SKM-1 (cell line): Measurements from ENCODE around the gene PBRM1.

Experiments used
- DNase-seq: peaks from one replicate; lab custom pipeline; 2025; ENCODE audit not compliant: unreplicated experiment; lab: John Stamatoyannopoulos, UW

PBRM1 gene

GRCh38 chr3:52670621-52671521 is 14.8 kb downstream of the PBRM1 start:
- DNase-seq, result peak; percentile 85

DNA sequence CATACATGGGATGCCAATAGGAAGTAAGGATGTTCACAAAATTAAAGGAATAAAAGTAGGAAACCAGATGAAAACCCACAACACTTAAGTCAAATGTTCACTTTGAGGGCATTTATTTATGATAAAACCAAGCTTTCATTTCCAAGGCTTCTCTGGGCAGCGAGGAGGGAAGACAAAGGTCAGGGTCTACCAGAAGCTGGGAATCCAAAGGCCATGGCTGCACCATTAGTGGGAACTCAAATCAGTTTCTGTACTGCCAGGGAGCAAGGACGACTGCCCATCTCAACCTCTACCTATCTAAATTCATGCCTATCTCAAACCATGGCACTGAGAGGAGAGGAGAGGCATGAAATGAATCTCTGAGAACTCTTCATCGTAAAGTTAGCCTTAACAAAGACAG is 22.6 kb downstream of the PBRM1 start:
- no peak for DNase-seq

DNA sequence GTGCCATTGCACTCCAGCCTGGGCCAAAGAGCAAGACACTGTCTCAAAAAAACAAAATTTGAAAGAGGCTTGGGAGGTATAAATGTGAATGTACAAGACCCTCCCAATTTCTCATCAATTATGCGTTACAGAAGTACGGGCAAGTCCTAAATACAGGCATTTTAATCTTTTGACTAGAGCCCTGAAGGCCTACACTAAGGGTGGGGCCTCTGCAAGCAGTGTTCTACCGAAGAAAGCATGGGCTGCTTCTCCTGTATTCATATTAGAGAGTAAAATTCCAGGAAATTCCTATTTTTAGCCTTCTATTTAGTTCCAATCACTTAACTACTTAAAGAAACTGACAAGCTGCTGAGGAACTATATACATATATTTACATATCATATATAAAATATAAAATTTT is 25.7 kb downstream of the PBRM1 start:
- no peak for DNase-seq

- DNase-seq, result no peak
These were observed 29.8 kb downstream of the PBRM1 start for GRCh38 chr3:52655895-52656294.

GRCh38 chr3:52651592-52651991 is 34.1 kb downstream of the PBRM1 start:
- DNase-seq, result no peak

- DNase-seq, result no peak
These were observed 35.3 kb downstream of the PBRM1 start for GRCh38 chr3:52650439-52650838.

DNA sequence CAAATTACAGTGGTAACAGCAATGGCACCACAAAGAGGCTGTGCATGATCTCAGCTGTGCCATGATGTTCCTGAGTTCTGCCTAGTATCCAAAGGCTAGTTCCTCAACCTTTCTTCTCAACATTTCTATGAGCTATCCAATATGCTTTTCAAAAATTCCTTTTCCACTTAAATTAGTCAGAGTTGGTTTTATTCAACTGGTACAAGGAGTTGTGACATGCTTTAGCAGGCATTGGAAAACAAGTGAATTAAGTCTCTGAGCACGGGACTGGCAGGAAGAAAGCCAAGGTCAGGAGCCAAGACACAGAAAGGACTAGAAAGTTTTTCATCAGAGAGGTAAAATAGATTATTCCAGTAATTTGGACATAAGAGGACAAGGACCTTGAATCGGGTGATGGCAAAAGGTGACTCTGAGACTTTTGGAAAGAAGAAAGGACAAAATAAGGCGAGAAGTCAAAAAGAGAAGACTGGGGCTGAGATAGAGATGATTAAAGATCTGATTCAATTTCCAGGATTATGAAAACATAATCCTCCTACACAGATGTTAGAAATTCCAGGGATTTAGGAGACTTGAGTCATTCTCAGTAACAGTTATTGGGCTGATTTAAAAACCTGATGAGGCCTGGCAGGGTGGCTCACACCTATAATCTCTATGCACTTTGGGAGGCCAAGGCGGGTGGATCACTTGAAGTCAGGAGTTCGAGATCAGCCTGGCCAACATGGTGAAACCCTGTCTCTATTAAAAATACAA is 36.1 kb downstream of the PBRM1 start:
- no peak for DNase-seq

GRCh38 chr3:52645549-52645948 is 40.2 kb downstream of the PBRM1 start:
- no peak for DNase-seq

GRCh38 chr3:52636673-52637072 is 49.0 kb downstream of the PBRM1 start:
- DNase-seq, result no peak

- no peak for DNase-seq
These were observed 51.9 kb downstream of the PBRM1 start for GRCh38 chr3:52633786-52634185.

- DNase-seq, result no peak
These were observed 60.7 kb downstream of the PBRM1 start for GRCh38 chr3:52625041-52625440.

DNA sequence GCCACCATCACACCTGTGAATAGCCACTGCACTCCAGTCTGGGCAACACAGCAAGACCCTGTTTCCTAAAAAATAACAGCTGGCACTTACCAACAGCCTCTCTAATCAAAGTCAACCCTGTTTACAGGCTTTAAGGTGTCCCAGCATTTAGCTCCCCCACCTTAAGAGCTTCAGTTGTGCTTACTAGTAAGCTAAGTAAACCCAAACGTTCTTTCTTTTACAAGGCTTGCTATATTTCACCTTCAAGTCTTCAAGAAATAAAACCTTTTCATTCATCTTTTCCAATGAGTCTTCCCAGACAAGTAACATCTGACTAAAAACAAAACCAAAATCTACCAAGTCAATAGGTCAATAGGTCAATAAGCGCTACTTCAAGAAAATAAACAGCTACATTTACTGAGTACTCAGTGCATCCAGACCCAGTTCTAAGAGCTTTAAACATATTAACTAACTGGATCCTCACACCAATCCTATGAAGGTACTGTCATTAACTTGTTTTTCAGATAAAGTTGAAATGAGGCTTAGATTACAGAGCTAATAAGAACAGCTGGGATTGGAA is 62.4 kb downstream of the PBRM1 start:
- no peak for DNase-seq

DNA sequence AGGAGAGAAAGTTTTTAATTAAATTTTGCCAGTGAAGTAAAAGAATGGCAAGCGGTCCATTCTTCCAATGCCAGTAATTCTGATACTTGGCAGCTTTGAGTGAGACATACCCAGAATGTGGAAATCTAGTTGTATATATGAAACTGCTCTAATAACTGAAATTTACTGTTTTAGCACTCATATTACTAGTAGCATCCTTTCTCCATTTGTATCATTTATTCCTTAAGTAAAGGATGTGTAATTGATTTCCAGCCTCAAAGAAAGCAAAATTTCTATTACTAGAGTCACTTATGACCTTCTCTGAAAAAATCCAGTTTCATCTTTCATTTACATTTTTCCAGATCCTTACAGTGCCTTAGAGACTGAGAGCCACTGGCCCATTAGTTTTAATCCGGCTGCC is 65.1 kb downstream of the PBRM1 start:
- no peak for DNase-seq

DNA sequence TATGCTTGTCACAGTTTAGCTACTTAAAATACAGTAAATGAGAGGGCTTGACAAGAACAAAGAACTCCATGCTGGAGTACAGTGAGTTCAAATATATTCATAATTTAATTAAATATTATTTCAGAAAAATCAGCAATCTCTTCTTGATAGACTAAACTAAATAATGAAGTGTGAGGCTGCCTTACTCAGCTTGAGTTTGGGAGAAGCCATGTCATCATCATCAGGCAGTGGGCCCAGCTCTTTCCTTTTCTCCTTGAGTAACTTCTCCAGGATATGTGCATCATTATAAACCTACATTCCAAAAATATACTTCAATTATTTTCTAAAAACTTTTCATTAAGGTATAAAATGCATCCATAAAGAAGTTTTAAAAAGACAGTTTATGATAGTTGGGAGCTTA is 70.5 kb downstream of the PBRM1 start:
- no peak for DNase-seq

DNA sequence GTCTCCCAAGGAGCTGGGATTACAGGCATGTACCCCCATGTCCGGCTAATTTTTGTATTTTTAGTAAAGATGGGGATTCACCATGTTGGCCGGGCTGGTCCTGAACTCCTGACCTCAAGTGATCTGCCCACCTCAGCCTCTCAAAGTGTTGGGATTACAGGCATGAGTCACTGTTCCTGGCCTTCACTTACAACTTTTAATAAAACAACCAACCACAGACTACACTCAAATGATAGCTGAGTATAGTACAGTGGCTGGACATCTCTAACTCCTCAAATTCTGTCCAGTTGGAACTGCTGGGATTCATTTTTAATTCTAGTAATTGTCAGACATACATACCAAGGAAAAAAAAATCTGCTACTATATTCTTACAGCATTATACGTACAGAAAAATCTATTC is 71.0 kb downstream of the PBRM1 start:
- no peak for DNase-seq

GRCh38 chr3:52609316-52609815 is 76.3 kb downstream of the PBRM1 start:
- DNase-seq, result no peak

DNA sequence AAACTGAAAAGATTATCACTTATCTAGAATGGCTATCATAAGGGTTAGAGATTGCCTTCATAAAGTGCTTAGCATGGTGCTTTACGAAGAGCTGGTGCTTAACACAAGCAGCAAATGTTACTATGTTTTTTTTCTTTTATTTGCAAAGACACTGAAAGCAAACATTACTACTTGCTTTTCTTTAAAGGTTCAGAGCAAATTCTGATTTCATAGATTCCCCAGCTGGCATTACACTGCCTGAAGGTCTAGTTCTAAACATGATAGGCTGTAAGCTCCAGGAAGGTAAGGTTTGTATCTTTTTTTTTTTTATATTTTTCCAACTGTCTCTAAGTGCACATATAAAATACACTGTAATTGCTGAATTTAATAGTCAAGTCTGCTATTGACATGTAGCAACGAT is 77.4 kb downstream of the PBRM1 start:
- DNase-seq, result no peak

- DNase-seq, result no peak
These were observed 79.2 kb downstream of the PBRM1 start for GRCh38 chr3:52606373-52607085.

GRCh38 chr3:52600258-52600657 is 85.5 kb downstream of the PBRM1 start:
- no peak for DNase-seq

- no peak for DNase-seq
These were observed 89.0 kb downstream of the PBRM1 start for GRCh38 chr3:52596658-52597265.

- DNase-seq, result no peak
These were observed 92.6 kb downstream of the PBRM1 start for GRCh38 chr3:52593103-52593502.
